ENCODE results near the gene TBXAS1.

DNA sequence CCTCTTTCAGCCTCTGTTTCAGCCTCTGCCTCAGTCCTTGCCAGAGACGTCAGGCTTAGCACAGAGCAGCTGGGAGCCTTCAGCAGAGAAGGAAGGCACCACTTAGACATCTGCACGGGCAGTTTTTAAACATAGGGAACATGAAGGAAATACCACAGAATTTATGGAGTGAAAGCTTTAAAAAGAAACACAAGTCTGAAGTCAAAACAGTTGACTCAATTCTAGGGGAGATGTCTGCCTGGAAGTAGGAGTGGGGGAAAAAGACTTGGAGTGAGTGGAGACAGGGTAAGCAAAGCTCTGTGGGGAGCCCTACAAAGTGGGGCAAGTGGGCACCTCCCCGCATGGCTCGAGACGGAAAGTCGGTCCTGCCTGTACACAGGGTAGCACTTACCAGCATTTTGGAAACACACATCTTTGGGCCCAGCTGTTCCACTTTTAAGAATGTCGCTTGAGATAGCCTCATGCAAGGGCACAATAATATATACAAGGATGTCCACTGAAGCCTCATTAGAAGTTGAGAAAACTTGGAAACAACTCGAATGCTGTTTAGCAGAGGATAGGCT is 5.0 kb upstream of the TBXAS1 start:
- TF ChIP-seq, protein P1, sequence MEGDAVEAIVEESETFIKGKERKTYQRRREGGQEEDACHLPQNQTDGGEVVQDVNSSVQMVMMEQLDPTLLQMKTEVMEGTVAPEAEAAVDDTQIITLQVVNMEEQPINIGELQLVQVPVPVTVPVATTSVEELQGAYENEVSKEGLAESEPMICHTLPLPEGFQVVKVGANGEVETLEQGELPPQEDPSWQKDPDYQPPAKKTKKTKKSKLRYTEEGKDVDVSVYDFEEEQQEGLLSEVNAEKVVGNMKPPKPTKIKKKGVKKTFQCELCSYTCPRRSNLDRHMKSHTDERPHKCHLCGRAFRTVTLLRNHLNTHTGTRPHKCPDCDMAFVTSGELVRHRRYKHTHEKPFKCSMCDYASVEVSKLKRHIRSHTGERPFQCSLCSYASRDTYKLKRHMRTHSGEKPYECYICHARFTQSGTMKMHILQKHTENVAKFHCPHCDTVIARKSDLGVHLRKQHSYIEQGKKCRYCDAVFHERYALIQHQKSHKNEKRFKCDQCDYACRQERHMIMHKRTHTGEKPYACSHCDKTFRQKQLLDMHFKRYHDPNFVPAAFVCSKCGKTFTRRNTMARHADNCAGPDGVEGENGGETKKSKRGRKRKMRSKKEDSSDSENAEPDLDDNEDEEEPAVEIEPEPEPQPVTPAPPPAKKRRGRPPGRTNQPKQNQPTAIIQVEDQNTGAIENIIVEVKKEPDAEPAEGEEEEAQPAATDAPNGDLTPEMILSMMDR (conservative IDR thresholded peaks at IDR 0.05) = no peak
- no peak for TF ChIP-seq ZFX (IDR thresholded peaks at IDR 0.05)
